Activated T-cell treated with anti-CD3 and anti-CD28 coated beads, Interleukin-2, amount 50 U/mL, for 4 hours (primary cell): ENCODE results near the gene LLCFC1. TPM values are rescaled to one million over a fixed set of nuclear protein-coding genes. Genes with fewer than 3 reads are reported as not detected.

Experiments used
- ATAC-seq, 2 donors: fragments of 200-7000 bp; cut with Tn5 transposase; one replicate each; pipeline ENCODE4 v1.10.0; 2021
- DNase-seq: peaks from one replicate; pipeline ENCODE4 v3.0.0-alpha.2; 2020
- H3K27me3 Mint-ChIP-seq: one replicate; pipeline ENCODE4 v1.8.0; 2021; ENCODE audit warnings: low read depth, mixed read lengths
- H3K36me3 Mint-ChIP-seq: one replicate; pipeline ENCODE4 v1.8.0; 2022; ENCODE audit warnings: mixed read lengths; ENCODE audit not compliant: insufficient read depth
- H3K4me1 Mint-ChIP-seq: one replicate; pipeline ENCODE4 v1.8.0; 2021; ENCODE audit warnings: low read depth, mixed read lengths
- H3K4me3 Mint-ChIP-seq: one replicate; pipeline ENCODE4 v1.8.0; 2021; ENCODE audit warnings: mild to moderate bottlenecking, moderate library complexity, mixed read lengths
- H3K9me3 Mint-ChIP-seq: one replicate; pipeline ENCODE4 v1.8.0; 2021; ENCODE audit warnings: mixed read lengths
- total RNA-seq, 3 donors: library from RNA; stranded (reverse); gene quantifications; one replicate each; pipeline ENCODE4 v1.2.1, GENCODE V29; 2021

The LLCFC1 gene
- total RNA-seq = not detected

DNA sequence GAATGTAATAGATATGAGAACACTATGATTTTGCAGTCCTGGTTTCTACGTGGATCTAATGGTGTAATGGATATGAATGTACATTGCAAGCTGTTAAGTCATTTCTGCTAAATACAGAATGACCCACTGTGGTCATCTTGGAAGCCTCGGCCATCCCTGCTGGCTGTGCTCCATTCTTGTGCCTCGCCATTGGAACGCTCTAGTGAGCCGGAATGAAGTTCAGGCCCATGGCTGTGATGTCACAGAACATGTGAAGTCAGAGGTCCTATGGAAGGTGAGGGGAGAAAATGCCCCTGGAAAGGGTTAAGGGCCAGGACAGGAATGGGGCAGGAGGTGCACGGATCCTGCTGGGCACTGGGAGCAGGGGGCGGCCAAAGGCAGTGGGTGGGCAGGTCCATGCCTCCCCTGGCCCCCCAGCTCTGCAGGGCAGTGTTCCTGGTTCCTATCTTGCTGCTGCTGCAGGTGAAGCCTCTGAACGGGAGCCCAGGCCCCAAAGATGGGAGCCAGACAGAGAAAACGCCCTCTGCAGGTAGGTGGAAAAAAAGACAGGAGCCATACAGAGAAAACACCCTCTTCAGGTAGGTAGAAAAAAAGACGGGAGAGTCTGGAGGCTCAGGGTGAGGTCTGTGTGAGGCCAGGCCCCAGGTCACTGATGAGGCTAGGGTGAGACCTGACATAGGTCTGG is at the start of gene LLCFC1:
LLCFC1 (plus strand) TSS at position 259 of the 685 bp plus-strand sequence; CDS start at position 397, 138 bp downstream.
- no peak within 1 kb of the TSS for H3K4me3 Mint-ChIP-seq
- peak in 1 of 2 donors; percentile 50 for ATAC-seq
- no peaks in the 10 kb centered on the region for H3K4me1 Mint-ChIP-seq

DNA sequence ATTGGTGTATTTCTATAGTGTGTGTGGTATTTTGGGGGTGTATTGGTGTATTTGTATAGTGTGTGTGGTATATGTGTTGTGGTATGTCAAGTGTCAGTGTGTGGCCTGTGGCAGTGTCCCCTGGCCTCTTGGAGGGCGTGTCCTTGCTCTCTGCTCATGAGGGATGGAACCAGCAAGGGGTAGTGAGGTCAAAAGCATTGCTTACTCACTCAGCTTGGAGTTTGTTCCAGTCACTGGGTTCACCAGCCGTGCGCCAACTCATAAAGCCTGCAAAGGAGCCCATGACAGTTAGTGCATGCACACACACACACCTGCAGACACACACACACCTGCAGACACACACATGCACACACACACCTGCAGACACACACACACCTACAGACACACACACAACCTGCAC is 49.5 kb upstream of the LLCFC1 start:
- no peak for DNase-seq
- Mint-ChIP-seq H3K9me3 (no peaks in the 10 kb centered on the region), H3K36me3 (no peaks in the 10 kb centered on the region), H3K4me1 (no peaks in the 10 kb centered on the region), H3K4me3 (no peak overlapping the region), H3K27me3 (peaks cover 11% of the 10 kb centered on the region)
- no peak for ATAC-seq

More for the DNA sequence above, at the start of gene LLCFC1:
- H3K27me3 Mint-ChIP-seq = peaks cover 2% of the 10 kb centered on the region
- DNase-seq = no peak
- H3K9me3 Mint-ChIP-seq = no peaks in the 10 kb centered on the region
- no peaks in the 10 kb centered on the region for H3K36me3 Mint-ChIP-seq

DNA sequence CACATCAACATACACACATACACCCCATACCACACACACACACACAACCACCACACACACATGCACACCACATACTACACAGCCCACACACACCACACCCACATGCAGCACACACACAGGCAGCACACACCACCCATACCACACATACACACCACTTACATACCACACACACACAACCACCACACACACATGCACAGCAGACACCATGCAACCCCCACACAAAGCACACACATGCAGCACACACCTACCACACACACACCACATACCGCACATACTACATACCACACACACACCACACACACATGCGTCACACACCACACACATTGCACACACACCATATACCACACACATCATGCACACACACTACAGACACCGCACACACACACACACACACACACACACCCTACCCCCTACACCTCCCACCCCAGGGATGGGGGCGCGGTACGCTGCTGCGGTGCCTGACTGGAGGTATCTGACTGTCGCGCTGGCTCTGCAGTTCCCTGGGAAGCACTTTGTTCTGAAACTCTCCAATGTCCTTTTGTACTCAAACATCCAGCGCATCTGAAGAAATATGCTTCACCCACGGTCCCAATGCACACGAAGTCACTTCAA is 48.3 kb upstream of the LLCFC1 start:
- no peak for DNase-seq
- Mint-ChIP-seq H3K4me1 (no peaks in the 10 kb centered on the region), H3K4me3 (no peak overlapping the region), H3K27me3 (peaks cover 11% of the 10 kb centered on the region), H3K9me3 (no peaks in the 10 kb centered on the region), H3K36me3 (no peaks in the 10 kb centered on the region)
- ATAC-seq = no peak

DNA sequence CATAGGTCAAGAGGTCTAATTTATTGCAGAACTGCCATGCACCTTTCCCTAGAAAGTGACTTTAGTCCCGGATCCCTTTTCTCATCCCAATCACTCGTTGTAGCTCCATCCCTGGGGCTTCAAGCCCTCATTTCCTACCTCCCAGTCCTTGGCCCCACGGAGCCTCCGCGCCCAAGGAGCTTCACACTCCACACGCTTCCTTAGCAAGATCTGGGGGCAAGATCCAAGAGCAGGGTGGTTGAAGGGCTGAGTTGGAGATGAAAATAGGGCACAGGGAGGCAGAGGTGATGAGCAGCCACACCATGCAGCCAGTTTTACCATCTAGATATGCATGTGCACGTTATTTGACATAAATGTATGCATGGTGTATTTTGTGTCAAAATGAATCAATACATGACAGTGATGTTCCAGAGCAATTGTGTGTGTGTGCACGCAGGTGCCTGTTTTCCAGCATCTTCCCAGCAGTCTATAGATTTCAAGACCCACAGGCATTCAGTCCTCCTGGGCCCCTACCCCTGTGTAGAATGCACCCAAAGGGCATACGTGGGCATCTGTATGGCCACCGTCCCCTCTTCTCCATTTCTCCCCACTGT is 47.7 kb upstream of the LLCFC1 start:
- Mint-ChIP-seq H3K27me3 (peaks cover 11% of the 10 kb centered on the region), H3K36me3 (no peaks in the 10 kb centered on the region), H3K9me3 (no peaks in the 10 kb centered on the region), H3K4me3 (no peak overlapping the region), H3K4me1 (no peaks in the 10 kb centered on the region)
- no peak for DNase-seq
- ATAC-seq = no peak

DNA sequence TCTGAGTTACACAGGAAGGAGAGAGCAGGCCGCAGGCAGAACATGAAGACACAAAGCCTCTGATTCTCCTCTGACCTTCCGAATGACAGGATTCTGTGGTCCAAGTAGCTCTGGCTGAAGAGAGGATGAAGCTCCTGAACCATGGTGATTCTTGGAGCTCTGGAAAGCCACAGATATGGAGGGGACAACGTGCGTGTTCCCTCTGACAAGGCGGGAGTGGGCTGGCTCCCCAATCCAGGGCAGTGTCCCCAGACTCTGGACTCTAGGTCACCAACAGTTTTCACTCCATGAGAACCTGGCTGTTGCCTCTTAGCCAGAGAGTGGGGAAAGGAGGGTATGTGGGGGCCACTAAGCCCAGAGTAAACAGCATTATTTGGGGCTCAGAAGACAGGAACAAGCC is 46.3 kb upstream of the LLCFC1 start:
- Mint-ChIP-seq H3K36me3 (no peaks in the 10 kb centered on the region), H3K4me1 (no peaks in the 10 kb centered on the region), H3K4me3 (no peak overlapping the region), H3K9me3 (no peaks in the 10 kb centered on the region), H3K27me3 (peaks cover 7% of the 10 kb centered on the region)
- DNase-seq (no peak), ATAC-seq (no peak)

DNA sequence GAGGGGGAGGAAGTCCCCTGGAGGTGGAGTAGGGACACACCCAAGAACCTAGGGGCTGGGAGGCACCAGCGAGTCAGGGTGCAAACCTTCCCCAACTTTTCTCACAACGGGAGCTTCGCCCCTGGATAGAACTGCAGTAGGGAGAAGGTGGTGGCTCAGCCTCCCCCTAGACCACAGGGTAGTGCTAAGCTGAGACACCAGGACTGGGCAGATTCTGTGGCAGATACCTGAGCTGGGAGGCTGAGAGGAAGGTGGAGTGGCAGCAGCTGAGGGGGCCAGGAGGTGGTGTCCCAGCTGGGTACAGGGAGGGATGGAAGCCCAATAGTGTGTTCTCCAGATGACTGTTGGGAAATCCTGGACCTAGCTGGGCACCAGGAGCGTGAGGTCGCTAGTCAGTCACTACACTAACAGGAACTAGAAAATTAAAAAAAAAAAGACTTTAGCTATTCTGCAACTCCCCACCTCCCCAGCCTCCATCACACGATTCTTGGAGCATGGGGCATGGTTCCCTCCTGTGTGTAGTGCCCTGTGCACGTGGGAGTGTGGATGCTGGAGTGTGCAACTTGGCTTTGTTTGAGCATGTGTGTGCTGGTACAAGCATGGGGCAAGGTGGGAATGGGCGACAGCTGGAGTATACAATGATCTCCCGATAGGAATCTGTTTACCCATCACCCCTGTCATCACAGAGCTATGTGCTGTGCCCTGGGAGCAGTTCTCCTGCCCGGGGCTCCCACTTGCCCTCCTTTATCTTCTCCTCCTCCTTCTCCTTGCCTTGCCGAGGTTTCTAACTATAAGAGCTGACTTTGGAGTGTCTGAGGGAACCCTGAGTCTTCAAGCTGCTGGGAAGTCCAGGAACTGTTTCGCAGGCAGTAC is 44.9 kb upstream of the LLCFC1 start:
- H3K36me3 Mint-ChIP-seq = no peaks in the 10 kb centered on the region
- no peak overlapping the region for H3K4me3 Mint-ChIP-seq
- DNase-seq (no peak), ATAC-seq (no peak)
- peaks cover 7% of the 10 kb centered on the region for H3K27me3 Mint-ChIP-seq
- H3K9me3 Mint-ChIP-seq = no peaks in the 10 kb centered on the region
- no peaks in the 10 kb centered on the region for H3K4me1 Mint-ChIP-seq

DNA sequence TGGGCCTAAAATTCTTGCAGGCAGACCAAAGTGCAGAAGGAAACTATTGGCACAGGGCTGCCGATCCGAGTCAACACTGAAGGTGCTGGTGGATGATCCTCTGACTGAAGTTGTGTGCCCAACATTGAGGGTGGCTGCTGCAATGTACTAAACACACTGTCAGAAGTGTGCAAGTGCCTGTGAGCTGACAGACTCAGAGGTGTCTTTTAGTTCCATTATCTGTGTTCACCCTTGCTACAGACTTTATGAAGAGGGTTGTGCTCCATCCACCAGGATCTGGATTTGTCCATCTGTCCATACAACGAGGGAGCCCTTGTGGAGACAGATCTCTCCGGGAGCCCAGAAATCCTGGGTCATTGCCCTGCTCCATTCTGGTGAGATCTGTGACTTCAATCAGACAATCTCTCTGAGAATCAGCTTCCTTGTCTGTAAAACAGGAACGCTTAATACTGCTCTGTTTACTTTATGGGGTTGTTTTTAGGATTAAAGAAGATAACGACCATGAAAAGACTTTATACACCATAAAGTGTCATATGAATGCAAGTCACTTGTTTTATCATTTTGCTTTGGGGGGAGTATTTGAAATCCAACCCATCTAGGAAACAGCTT is 44.2 kb upstream of the LLCFC1 start:
- no peak for ATAC-seq
- no peak overlapping the region for H3K4me3 Mint-ChIP-seq
- H3K4me1 Mint-ChIP-seq = no peaks in the 10 kb centered on the region
- no peaks in the 10 kb centered on the region for H3K9me3 Mint-ChIP-seq
- no peak for DNase-seq
- no peaks in the 10 kb centered on the region for H3K36me3 Mint-ChIP-seq
- peaks cover 5% of the 10 kb centered on the region for H3K27me3 Mint-ChIP-seq

DNA sequence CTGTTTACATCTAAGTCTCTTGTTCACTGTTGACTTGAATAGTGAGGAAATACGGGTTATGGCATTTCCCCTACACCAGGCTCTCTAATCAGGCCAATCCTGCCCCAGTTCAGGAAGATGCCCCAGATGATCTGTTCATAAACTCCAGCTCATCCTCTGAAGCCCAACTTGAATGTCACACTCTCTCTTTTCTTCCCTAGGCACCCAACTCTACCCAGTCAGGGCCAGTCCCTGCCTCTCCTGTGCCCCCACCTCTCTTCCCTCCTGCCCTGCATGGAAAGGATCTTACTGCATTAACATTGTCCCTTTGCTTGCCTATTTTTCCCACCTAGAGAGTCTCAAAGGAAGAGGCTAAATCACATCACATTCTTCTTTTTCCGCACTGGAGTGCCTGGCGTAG is 43.1 kb upstream of the LLCFC1 start:
- H3K36me3 Mint-ChIP-seq = no peaks in the 10 kb centered on the region
- DNase-seq (no peak), ATAC-seq (no peak)
- no peak overlapping the region for H3K4me3 Mint-ChIP-seq
- H3K27me3 Mint-ChIP-seq = peaks cover 5% of the 10 kb centered on the region
- no peaks in the 10 kb centered on the region for H3K9me3 Mint-ChIP-seq
- H3K4me1 Mint-ChIP-seq = no peaks in the 10 kb centered on the region

DNA sequence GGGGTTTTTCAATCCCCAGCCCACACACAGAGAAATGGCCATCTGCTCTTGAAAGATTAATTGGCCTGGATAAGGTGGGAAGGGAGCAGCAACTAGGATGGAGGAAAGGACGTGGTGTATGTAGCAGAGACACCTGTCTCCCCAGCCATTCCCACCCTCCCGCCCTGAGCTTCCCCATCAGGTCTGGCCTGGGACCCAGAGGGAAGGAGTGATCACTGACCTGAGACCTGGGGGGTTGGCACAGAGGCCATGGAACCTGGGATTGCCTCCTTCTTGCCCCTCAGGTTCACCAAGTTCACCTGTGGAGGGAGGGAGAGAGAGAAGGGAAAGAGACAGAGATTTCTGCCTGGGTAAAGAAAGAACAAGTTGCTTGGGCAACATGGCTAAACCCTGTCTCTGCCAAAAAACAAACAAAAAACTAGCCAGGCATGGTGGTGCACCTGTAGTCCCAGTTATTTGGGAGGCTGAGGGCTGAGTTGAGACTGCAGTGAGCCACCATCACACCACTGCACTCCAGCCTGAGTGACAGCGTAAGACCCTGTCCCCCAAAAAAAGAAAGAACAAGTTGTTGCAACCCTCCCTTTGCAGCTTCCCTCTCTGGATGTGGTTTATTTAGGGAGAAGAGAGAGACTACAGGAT is 42.4 kb upstream of the LLCFC1 start:
- ATAC-seq (no peak), DNase-seq (no peak)
- Mint-ChIP-seq H3K27me3 (peaks cover 5% of the 10 kb centered on the region), H3K36me3 (no peaks in the 10 kb centered on the region), H3K4me3 (no peak overlapping the region), H3K4me1 (no peaks in the 10 kb centered on the region), H3K9me3 (no peaks in the 10 kb centered on the region)

DNA sequence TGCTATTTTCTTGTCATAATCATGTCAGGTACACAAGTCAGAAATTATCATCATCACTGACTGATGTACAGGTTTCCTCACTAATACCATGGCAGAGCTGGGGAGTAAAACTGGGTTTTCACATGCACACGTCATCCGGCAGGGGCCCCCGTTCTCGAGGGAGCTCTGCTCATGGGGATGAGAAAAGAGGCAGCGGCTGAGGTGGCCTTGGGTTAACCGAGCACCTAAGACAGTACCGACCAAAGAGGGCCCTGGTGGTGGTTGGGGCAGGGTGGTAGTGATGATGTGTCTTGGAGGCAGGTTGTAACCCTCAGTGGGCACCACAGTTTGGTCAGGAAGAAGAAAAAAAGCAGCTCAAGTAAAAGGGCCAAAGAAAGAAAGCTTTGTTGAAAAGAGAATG is 41.6 kb upstream of the LLCFC1 start:
- no peaks in the 10 kb centered on the region for H3K9me3 Mint-ChIP-seq
- DNase-seq = no peak
- H3K36me3 Mint-ChIP-seq = no peaks in the 10 kb centered on the region
- no peak for ATAC-seq
- no peaks in the 10 kb centered on the region for H3K4me1 Mint-ChIP-seq
- H3K4me3 Mint-ChIP-seq = no peak overlapping the region
- peaks cover 3% of the 10 kb centered on the region for H3K27me3 Mint-ChIP-seq

DNA sequence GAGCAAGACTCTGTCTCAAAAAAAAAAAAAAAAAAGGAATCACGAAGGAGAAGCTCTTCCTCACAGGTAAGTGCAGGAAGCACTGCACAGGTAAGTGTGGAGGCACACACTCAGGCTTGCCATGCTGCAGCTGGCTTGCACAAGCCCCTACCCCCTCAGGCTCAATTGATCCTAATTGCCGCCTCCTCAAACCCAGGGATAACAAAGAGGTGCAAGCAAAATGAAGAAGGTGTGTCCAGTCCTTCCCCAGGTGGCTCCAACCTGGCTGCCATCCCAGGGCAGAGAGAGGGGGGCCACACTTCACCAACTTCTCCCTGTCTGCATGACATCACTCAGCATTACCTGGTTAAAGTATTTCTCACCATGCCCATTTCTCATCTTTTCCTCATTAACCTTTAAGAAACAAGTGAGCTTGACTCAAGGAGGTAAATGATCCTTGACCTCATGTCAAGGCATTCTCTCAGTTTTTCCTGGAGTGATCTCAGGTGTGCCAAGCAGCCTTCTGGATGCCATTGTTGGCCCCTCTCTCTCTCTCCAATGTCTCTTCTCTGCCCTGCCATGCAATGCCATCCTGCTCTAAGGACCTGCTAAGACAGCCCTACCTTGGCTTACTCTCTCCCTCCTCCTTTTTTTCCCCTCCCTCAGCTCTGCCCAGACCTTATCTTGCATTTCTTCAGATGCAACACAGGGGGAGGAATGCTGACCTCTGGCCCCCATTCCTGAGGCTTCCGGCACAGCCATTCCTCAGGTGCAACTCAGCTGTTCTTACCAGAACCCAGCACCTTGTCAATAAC is 40.7 kb upstream of the LLCFC1 start:
- ATAC-seq (no peak), DNase-seq (no peak)
- Mint-ChIP-seq H3K4me1 (no peaks in the 10 kb centered on the region), H3K4me3 (no peak overlapping the region), H3K9me3 (no peaks in the 10 kb centered on the region), H3K27me3 (peaks cover 3% of the 10 kb centered on the region), H3K36me3 (no peaks in the 10 kb centered on the region)

DNA sequence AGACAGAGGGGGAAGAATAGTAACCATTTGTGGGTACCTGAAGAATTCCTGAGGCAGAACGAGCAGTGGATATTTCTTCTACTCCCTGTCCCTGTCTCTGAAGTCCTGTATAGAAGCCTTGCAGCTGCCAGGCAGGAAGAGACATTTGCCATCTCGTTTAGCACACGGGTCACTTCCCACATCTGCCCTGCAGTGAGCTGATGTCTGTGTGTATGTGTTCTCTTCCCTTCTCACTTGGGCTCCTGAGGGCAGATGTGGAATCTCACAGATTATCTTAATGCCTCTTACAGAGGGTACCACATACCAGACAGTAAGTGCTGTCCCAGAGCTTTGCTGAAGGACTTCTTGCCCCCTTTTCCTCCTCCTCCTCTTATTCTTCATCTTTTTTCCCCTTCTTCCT is 39.6 kb upstream of the LLCFC1 start:
- Mint-ChIP-seq H3K36me3 (no peaks in the 10 kb centered on the region), H3K9me3 (no peaks in the 10 kb centered on the region), H3K27me3 (no peaks in the 10 kb centered on the region), H3K4me3 (no peak overlapping the region), H3K4me1 (no peaks in the 10 kb centered on the region)
- ATAC-seq (no peak), DNase-seq (no peak)
